GM21515 (cell line): ENCODE measurements around the gene INPP5D.

Experiments used
- ATAC-seq: cut with Tn5 transposase; IDR thresholded peaks from one replicate; pipeline ENCODE4 v1.9.1; 2021; ENCODE audit not compliant: unreplicated experiment

Gene INPP5D

GRCh38 chr2:233032551-233033320 is 27.4 kb upstream of the INPP5D start, which contains the start of gene NEU2:
Gene NEU2, plus strand, starts transcription at chr2:233032672. Its CDS starts 0 bp downstream, at chr2:233032672.
- no peak for ATAC-seq

- no peak for ATAC-seq
These were observed 26.5 kb upstream of the INPP5D start for GRCh38 chr2:233033672-233034071.

- ATAC-seq, result no peak
These were observed 25.9 kb upstream of the INPP5D start for GRCh38 chr2:233034091-233034882.

GRCh38 chr2:233035426-233036161 is 24.5 kb upstream of the INPP5D start:
- ATAC-seq, result no peak

- ATAC-seq, result no peak
These were observed 23.8 kb upstream of the INPP5D start for GRCh38 chr2:233036162-233036838.

GRCh38 chr2:233037078-233037477 is 23.1 kb upstream of the INPP5D start:
- no peak for ATAC-seq

GRCh38 chr2:233039212-233039845 is 20.8 kb upstream of the INPP5D start:
- ATAC-seq, result no peak

- ATAC-seq, result no peak
These were observed 20.2 kb upstream of the INPP5D start for GRCh38 chr2:233039846-233040530.

GRCh38 chr2:233040571-233040970 is 19.6 kb upstream of the INPP5D start:
- ATAC-seq, result no peak

- no peak for ATAC-seq
These were observed 18.3 kb upstream of the INPP5D start for GRCh38 chr2:233041722-233042323.

- no peak for ATAC-seq
These were observed 17.6 kb upstream of the INPP5D start for GRCh38 chr2:233042549-233042948.

- no peak for ATAC-seq
These were observed 15.1 kb upstream of the INPP5D start for GRCh38 chr2:233044974-233045605.

- no peak for ATAC-seq
These were observed 12.9 kb upstream of the INPP5D start for GRCh38 chr2:233047206-233047605.

- no peak for ATAC-seq
These were observed 12.5 kb upstream of the INPP5D start for GRCh38 chr2:233047667-233048066.

- no peak for ATAC-seq
These were observed 11.5 kb upstream of the INPP5D start for GRCh38 chr2:233048569-233049193.

- no peak for ATAC-seq
These were observed 10.9 kb upstream of the INPP5D start for GRCh38 chr2:233049194-233049761.

GRCh38 chr2:233051241-233052149 is 8.6 kb upstream of the INPP5D start:
- ATAC-seq, result no peak
